GM21717 (cell line): ENCODE measurements around the gene SOBP.
"Not testable (repeated sequence)": the region's sequence is repeated elsewhere in the genome, so short reads cannot be mapped to it uniquely, and the experiment has no call there.

ENCODE experiments used
- ATAC-seq: cut with Tn5 transposase; IDR thresholded peaks from one replicate; pipeline ENCODE4 v1.9.1; 2021; ENCODE audit warnings: mild to moderate bottlenecking, moderate library complexity; ENCODE audit not compliant: unreplicated experiment

Gene SOBP

DNA sequence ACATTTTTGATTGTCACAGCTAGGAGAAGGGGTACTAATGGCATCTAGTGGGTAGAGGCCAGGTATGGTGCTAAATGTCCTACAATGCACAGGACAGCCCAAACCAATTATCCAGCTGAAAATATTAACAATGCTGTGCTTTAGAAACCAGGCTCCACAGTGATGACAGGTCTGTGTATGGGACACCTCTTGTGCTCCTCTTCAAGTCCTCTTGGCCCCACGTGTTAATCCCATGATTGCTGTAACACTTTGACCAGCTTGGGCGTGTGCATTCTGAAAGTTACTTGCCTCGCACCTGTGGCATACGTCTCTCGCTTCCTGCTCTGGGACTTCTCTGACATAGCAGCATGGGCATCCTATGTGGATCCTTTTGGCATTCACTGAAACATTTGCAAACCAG, 29.3 kb downstream of the SOBP start:
- not testable (repeated sequence) for ATAC-seq

DNA sequence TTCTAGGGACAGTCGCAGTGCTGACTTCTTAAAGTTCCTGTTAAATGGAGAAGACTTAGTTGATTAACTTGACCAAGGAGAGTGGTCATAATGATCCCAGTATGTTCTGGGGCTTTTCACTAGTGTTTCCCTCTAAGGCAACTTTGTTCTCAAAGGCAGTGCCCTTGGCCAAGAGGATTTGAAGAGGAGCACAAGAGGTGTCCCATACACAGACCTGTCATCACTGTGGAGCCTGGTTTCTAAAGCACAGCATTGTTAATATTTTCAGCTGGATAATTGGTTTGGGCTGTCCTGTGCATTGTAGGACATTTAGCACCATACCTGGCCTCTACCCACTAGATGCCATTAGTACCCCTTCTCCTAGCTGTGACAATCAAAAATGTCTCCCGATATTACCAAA, 30.8 kb downstream of the SOBP start:
- ATAC-seq = not testable (repeated sequence)

DNA sequence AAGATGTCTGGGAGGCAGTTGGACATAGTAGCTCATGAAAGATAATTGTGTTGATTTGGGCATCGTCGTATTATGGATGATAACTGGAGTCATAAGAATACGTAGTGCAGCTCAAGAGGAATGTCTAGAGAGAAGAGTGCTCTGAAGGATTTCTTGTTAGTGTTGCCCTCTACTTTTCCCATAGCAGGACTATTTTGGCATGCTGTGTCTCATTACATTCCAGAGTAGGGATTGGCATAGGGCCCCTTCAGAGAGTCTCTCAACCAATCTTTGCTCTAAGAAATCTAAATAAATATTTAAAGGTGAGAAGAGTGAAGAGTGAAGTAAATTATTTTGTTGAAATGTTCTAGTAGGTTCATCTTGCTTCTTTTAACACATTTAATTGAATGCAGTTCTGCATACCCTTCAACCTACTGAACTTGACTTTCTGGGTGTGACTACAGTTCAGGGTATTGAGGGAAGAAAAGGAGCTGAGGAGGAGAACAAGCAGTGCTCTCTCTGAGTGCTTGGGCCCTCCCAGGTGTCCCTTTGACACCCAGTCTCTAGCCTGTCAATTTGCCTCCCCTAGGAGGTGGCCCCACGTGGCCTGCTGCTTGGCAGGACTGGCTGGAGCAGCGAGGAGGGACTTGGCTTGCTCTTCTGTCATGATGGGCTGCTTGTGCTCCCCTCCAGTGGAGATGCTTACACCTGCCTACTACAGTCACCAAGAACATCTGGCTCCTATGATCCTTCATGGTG, 33.3 kb downstream of the SOBP start:
- ATAC-seq = no peak

DNA sequence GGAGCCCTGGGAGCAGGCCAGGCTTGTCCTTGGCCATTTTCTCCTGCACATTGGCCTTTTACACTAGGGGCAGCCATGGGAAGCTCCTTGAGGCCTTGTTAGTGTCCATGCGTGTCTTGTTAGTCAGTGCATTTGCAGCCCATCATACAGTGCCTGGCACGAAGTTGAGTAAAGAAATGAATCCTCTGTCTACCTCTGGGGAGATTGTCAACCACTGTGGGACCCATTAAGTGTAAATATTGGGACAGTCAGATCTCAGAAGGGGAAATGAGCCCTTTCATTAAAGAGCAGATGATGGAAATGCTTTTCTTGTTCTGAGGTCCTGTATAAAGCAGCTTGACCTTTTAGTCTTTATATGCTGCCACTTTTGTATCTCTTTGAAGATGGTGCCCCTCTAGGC, 33.9 kb downstream of the SOBP start:
- no peak for ATAC-seq

DNA sequence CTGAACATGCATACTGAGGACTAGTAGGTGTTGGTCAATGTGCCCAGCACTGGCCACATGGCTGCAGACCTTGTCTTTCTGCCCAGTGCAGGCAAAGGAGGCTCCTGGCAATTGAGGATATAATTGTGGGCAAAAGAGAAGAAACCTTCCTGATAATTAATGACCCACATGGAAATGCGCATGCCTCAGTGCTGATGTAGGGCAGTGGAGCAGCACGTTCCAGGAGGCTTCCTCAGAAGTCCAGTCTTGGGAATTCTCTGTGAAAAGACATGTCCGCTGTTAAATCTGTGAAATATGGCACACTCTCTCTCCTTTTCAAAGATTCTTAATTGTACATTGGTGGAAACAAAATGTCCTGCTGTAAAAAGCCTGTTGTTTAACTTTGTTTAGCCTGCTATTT, 34.7 kb downstream of the SOBP start:
- ATAC-seq = no peak

DNA sequence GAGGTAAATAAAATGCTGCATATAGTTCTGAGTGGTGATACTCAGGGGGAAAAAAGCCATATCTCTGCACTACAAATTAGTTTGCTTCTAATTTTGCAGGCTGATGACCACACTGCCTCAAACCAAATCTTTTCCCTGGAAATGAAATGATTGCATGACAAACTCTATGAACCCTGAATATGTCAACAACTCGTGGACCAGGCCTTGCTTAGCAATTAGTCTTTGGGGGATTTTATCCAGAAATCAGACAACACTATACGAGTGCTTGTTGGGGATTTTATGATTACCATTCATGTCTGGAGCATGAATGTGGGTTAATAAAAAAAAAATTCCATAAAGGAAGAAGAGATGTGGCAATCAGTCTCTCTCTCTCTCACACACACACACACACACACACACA, 42.0 kb downstream of the SOBP start:
- no peak for ATAC-seq

DNA sequence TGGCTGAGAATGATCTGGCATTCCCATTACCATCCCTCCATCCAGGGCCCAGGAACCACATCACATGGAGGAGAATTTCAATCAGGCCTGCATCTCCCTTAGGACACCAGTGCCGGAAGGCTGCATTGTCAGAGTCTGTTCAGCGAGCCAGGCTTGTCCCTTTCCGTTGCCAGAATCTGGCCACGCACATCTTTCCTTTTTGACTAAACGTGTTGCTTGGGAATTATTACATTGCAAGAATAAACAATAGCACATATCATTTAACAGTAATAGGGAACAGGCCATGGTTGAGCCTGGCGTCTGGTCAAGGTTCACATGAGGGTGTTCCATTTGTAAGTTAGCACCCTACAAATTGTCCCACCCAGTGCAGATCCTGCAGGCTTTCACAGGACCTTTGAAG, 42.8 kb downstream of the SOBP start:
- ATAC-seq = no peak

DNA sequence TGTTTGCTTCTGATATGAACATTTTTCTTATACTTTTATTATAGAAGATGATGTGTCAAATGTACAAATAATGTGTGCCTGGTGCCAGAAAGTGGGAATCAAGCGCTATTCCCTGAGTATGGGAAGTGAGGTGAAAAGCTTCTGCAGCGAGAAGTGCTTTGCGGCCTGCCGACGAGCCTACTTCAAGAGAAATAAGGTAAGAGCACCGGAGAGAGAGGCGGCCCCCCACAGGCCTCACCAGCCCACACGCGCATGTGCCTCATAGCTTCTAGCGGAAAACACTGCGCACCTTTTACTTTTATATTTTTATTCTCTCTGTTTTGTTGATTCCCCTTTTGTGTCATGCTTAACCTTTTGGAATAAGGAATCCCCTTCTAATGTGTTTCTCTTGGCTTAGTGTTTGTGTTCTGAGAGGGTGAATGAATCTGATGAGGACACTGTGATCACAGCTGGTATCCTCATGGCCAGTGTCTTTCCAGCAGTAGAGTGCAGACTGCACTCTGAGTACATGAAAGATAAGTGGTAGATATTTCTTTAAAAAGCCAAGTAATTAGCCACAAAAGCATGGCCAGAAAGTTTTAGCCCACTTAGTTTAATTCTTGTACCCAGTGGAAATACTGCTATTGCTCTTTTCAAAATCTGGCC, 43.6 kb downstream of the SOBP start:
- no peak for ATAC-seq

DNA sequence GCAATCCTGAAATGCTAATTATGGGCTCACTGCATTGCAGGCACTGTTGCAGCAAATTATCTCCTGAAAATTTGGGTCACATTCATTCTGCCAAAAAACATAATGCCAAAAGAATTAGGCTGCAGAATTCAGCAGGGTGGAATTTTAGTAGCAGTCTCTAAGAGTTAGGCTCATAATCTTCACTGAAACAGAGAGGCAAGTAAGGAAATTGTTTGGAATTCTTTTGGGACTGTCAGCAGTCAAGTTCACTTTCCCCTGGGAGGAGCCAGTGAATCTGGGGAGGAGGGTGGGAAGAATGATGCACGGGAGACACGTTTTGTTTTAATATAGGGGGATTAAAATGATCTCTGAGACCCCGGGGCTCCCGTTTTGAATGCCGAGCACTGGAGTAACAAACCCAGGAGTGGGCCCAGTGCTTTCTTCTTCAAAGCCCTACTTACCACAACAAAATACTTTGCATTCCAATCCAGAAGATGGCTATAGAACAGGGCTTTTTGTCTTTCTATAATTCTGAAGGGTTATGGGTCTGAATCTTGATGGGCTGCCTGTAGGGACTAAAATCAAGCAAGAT, 44.7 kb downstream of the SOBP start:
- ATAC-seq = no peak

DNA sequence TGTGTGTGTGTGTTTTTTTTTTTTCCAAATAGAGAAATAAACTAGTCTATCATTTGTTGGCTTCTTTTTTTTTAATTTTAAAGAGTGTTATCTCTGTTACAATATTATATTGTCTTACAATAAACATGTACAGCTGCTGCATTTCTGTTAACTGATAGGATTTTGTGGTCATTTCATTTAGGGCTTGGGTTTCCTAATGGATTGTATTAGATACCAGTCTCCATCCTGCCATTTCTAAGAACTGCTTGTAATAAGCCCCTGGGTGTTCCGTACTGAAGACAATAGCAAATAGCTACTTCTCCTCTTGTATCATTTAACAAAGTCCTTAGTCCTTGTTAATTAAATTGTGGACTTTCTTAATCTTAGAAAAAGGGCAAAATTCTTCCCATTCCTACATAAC, 45.7 kb downstream of the SOBP start:
- no peak for ATAC-seq

DNA sequence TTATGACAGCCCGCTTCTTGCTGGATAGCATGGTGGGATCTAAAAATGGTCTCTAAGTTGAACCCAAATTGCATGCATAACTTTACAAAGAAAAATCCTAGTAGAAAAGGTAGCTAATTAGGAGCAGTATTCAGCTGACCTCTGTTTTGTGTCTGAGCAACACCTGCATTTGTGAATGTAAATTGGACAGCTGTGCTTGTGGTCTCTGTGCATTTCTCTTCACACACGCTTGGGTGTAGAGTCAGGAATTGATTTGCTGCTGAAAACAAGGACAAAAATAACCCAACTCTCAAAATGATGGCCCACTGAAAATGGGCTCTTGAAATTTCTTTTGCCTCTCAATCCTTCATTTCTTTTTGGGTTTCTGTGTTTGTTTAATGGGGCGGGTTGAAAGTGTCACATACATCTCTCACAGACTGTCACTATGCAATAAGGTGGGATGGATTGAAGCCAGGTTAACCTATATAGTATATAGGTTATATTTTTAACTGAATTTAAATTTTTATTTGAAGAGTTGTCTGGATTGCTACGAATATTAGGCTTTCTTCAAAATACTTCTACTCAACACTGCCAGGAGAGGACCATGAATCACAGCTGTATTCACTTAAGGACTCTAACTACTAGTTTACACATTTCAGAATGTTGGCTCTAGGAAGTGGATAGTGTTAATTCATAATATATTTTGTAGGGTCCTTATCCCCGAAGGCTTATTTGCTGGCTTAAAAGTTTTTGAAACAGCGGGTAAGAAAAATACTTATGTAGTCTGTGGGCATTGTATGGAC, 46.5 kb downstream of the SOBP start:
- no peak for ATAC-seq

DNA sequence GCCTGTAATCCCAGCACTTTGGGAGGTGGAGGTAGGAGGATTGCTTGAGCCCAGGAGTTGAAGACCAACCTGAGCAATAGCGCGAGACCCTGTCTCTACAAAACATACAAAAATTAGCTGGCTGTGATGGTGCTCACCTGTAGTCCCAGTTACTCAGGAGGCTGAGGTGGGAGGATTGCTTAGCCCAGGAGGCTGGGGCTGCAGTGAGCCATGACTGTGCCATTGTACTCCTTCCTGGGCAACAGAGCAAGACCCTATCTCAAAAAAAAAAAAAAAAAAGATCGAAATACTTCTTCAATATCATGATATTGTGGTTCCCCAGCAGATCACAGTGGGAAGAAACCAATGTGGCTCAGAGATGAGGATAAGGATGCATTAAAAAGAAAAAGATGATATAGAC, 47.6 kb downstream of the SOBP start:
- ATAC-seq = no peak

DNA sequence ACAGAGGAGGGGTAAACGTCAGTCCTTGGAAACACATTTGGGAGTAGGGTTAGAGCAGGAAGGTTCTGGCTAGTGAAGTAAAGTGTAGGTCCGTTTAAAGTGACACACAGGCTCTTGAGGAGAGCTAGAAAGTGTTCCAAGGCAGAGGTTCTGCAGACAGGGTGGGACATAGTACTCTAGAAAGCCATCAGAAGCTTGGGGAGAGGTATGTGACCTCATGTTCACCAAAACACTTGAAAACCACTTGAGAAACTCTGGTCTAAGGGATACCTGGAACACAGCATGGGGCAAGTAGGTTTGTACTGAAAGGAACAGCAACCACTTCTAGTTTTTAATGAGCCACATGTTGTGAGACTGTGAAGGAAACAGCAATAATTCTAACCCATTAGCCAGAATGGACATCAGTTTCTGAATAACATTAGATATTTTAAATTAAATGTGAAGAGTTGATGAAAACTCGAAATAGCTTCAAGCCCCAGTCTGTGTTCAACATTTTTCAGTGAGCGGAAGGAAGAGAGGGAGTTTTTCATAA, 49.0 kb downstream of the SOBP start:
- no peak for ATAC-seq

DNA sequence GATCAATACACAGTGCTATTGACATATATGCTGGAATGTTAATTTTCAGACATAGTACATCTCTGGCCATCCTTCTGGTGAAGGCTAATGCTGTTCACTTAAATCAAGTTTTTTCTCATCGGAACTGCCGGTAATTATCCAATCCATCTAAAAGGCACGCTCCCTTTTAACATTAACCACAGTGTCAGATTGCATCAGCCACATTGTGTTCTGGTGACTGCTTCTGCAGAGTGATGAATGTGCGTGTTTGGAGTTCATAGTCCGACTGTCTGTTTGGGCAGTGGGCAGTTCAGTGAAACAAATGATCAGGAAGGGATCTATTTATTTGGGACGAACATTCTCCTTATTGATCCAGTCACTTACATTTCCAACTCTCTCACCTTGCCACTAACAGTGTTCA, 49.5 kb downstream of the SOBP start:
- no peak for ATAC-seq

DNA sequence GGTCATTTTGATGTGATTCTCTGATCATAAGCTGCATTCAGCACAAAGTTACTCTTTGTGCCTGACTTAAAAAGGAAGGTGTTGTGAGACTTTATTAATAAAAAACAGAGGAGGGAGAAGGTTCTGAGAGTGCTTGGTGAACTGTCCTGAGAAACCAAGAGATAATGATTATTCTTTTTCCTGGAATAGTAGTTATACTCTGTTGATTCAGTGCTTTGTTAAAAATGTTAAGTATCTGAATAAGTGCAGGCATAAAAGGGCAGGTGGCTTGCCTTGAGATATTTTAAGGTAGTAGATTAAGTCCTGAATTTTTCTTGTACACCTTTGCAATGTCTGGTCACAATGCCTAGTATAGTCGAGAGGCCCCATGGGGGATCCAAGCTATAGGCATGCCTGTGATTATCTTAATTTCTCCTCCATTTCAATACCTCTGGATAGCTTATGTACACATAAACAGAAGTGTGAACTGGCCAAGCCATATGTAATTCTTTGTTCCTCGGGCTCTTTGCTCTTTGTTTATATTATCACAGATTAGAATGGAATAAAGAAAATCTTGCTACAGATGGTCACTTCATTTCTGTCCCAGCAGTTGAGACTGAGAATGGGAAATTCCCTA, 50.0 kb downstream of the SOBP start:
- ATAC-seq = no peak

DNA sequence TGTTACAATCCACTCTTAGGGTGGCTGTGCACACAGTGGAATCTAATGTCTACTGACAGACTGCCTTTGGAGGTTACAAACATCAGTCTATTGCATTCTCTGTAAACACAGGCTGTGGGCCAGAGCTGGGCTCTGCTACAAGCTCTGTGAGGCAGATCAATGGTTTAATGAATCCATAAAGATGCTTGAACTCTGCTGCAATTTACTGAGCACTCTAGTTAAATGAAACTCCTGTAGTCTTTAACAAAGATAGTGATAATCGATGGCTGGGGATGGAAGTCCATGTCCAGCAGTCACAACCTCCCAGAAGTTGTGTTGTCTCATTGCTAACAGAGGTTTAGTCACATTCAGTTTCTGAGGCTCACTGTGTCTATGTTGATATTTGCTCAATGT, 50.5 kb downstream of the SOBP start:
- no peak for ATAC-seq

DNA sequence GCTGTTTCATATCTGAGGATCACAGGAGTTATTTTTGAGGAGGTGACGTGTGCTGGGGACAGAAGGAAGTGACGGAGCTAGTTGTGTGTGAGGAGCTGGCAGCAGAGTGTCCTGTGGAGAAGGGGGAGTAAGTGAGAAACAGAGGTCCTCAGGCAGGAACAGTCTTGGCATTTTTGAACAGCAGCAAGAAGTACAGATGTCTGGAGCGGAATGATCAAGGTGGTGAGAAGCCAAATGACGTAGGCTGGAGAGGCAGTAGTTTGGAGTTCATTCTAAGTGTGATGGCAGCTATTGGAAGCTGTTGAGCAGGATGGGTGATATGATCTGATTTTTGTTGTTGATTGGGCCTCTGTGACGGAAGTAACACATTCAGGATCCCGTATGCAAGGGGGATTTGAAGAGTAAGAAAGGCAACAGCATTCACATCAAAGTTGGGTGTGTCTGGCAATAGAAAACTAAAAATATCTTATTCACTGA, 52.3 kb downstream of the SOBP start:
- ATAC-seq = no peak

DNA sequence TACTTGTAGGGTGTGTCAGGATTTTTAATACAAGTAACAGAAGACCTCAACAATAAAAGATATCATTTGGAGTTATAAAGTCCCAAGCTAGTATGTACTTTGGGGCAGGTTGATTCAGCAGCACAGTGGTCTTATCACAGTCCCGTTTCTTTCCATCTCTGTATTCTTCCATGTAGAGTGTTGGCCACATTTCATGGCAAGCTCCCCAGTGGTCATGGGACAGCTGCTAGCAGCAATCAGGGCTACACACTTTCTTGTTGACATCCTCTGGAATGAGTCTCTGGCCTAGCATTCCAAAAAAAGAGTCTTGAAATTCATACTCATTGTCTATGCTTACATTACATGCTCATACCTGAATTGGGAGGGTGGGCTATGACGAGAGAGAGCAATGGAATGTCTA, 53.2 kb downstream of the SOBP start:
- ATAC-seq = no peak

DNA sequence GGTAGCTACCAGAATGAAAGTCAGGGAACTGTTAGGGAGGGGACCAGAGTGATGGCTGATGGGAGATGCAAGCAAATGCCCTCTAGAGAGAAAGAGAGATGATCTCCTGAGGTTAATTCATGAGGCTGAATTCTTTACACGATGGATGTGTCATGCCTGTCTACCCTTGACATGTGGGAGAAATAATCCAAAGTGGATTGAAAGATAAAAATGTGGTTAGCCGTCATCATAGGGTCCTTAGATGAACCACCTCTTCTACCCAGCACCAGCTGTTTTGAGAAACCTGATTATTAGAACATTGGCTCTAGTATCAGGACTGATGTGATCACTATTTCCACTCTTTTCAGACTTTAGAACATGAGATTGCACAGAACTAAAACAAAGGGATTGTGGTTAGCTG, 53.6 kb downstream of the SOBP start:
- no peak for ATAC-seq

DNA sequence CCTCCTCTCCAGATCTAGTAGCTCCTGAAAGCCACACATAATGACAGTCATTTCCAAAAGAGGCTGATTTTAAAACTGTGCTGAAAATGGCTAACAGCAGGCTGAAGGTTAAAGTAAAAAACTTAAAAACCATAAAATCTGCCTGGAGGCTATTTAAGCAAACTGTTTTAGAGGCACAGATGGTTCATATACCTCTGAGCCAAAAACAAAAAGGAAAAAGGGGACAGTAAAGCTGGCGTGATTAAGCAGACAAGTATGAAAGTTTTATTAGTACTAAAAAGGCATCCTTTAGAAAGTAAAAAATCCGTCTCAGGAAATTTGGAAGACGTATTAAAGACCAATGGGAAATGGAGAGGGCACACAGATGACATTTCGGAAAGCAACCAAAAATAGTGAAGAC, 55.8 kb downstream of the SOBP start:
- ATAC-seq = no peak
